HepG2 (cell line): ENCODE data around the gene ADAM15. TPM values are rescaled to one million over a fixed set of nuclear protein-coding genes. Genes with fewer than 3 reads are reported as not detected.

Experiments used
- BRD4 ChIP-seq: sonication (generic); formaldehyde crosslinking; IDR thresholded peaks from 2 replicates; pipeline ENCODE4 v1.4.0; 2020; ENCODE audit warnings: missing genetic modification reagents
- E2F1 ChIP-seq: sonication (generic); formaldehyde crosslinking; IDR thresholded peaks from 2 replicates; pipeline ENCODE4 v1.5.0; 2020; ENCODE audit warnings: missing genetic modification reagents
- FOSL1 ChIP-seq: sonication (generic); formaldehyde crosslinking; IDR thresholded peaks from 2 replicates; pipeline ENCODE4 v1.9.0; 2021; ENCODE audit warnings: missing genetic modification reagents, borderline replicate concordance
- GABPA ChIP-seq, 2 experiments: IDR thresholded peaks; 2 replicates each; pipeline ENCODE4 v1.6.1; 2011 to 2016; ENCODE audit warnings: low read depth in 2 of 2, low read length in 1 of 2, missing biosample characterization in 1 of 2, missing genetic modification characterization in 1 of 2
- GATA4 ChIP-seq: sonication (generic); IDR thresholded peaks from 2 replicates; pipeline ENCODE4 v1.6.1; 2016; ENCODE audit warnings: antibody characterized with exemption, low read depth, borderline replicate concordance
- GZF1 ChIP-seq: sonication (generic); formaldehyde crosslinking; IDR thresholded peaks from 2 replicates; pipeline ENCODE4 v1.5.1; 2020; ENCODE audit warnings: mild to moderate bottlenecking, missing genetic modification reagents
- HNF4A ChIP-seq: sonication (generic); formaldehyde crosslinking; IDR thresholded peaks from 2 replicates; pipeline ENCODE4 v1.4.0; 2020; ENCODE audit warnings: missing genetic modification reagents
- MAF1 ChIP-seq: sonication (generic); formaldehyde crosslinking; IDR thresholded peaks from 2 replicates; pipeline ENCODE4 v1.5.0; 2020; ENCODE audit warnings: missing genetic modification reagents, borderline replicate concordance
- MIER3 ChIP-seq: IDR thresholded peaks from 2 replicates; pipeline ENCODE4 v1.6.1; 2016; ENCODE audit warnings: missing compliant biosample characterization, borderline replicate concordance
- MLX ChIP-seq: IDR thresholded peaks from 2 replicates; pipeline ENCODE4 v1.6.1; 2016
- MTA3 ChIP-seq: sonication (generic); formaldehyde crosslinking; IDR thresholded peaks from 2 replicates; pipeline ENCODE4 v1.4.0; 2020; ENCODE audit warnings: missing genetic modification reagents
- NR2C2 ChIP-seq: sonication (generic); formaldehyde crosslinking; IDR thresholded peaks from 2 replicates; pipeline ENCODE4 v1.4.0; 2020; ENCODE audit warnings: missing genetic modification reagents, mild to moderate bottlenecking, moderate library complexity, borderline replicate concordance
- PHF20 ChIP-seq: sonication (generic); formaldehyde crosslinking; IDR thresholded peaks from 2 replicates; pipeline ENCODE4 v1.5.0; 2020; ENCODE audit warnings: mild to moderate bottlenecking, missing genetic modification reagents
- PHF5A ChIP-seq: IDR thresholded peaks from one replicate; pipeline ENCODE4 v1.6.1; 2018; ENCODE audit warnings: low read depth, missing genetic modification reagents; ENCODE audit not compliant: unreplicated experiment
- PRMT3 ChIP-seq: sonication (generic); formaldehyde crosslinking; IDR thresholded peaks from 2 replicates; pipeline ENCODE4 v1.8.1; 2022; ENCODE audit warnings: low read depth, mild to moderate bottlenecking, moderate library complexity, missing genetic modification reagents, borderline replicate concordance
- SMYD3 ChIP-seq: sonication (generic); formaldehyde crosslinking; IDR thresholded peaks from 2 replicates; pipeline ENCODE4 v1.8.1; 2023; ENCODE audit warnings: mild to moderate bottlenecking, missing genetic modification reagents
- SP1 ChIP-seq, 2 experiments: fragments of 450-650 bp in 1 of 2; sonication (generic) in 1 of 2; formaldehyde crosslinking in 1 of 2; IDR thresholded peaks; 2 replicates each; pipeline versions ENCODE4 v1.4.0 to v1.6.1; 2016 to 2020; ENCODE audit warnings: missing genetic modification reagents in 1 of 2
- SPEN ChIP-seq: sonication (generic); formaldehyde crosslinking; IDR thresholded peaks from 2 replicates; pipeline ENCODE4 v1.5.1; 2020; ENCODE audit warnings: low read depth, mild to moderate bottlenecking, missing genetic modification reagents
- TBL1XR1 ChIP-seq: fragments of 150-350 bp; IDR thresholded peaks from 2 replicates; pipeline ENCODE4 v1.6.1; 2014; ENCODE audit warnings: borderline replicate concordance, low read length; ENCODE audit not compliant: partially characterized antibody
- ZMYM3 ChIP-seq: sonication (generic); formaldehyde crosslinking; IDR thresholded peaks from 2 replicates; pipeline ENCODE4 v1.5.1; 2020; ENCODE audit warnings: mild to moderate bottlenecking, missing genetic modification reagents
- ZNF274 ChIP-seq: sonication (generic); formaldehyde crosslinking; IDR thresholded peaks from 2 replicates; pipeline ENCODE4 v1.5.1; 2020; ENCODE audit warnings: mild to moderate bottlenecking, missing genetic modification reagents
- ZNF562 ChIP-seq: sonication (generic); formaldehyde crosslinking; IDR thresholded peaks from 2 replicates; pipeline ENCODE4 v1.8.0; 2022; ENCODE audit warnings: missing genetic modification reagents, borderline replicate concordance
- ZNF567 ChIP-seq: sonication (generic); formaldehyde crosslinking; IDR thresholded peaks from 2 replicates; pipeline ENCODE4 v1.8.1; 2023; ENCODE audit warnings: mild to moderate bottlenecking, missing genetic modification reagents, borderline replicate concordance
- ZNF614 ChIP-seq: IDR thresholded peaks from 2 replicates; pipeline ENCODE4 v1.6.1; 2018; ENCODE audit warnings: missing biosample characterization, missing genetic modification reagents, inconsistent platforms, borderline replicate concordance
- ZNF652 ChIP-seq: IDR thresholded peaks from 2 replicates; pipeline ENCODE4 v1.6.1; 2016; ENCODE audit warnings: low read depth, borderline replicate concordance
- ZNF770 ChIP-seq: sonication (generic); formaldehyde crosslinking; IDR thresholded peaks from 2 replicates; pipeline ENCODE4 v1.5.0; 2020; ENCODE audit warnings: mild to moderate bottlenecking, missing genetic modification reagents
- ZNF772 ChIP-seq: sonication (generic); formaldehyde crosslinking; IDR thresholded peaks from 2 replicates; pipeline ENCODE4 v1.5.0; 2020; ENCODE audit warnings: mild to moderate bottlenecking, missing genetic modification reagents
- ZSCAN22 ChIP-seq: sonication (generic); formaldehyde crosslinking; IDR thresholded peaks from 2 replicates; pipeline ENCODE4 v1.4.0; 2020; ENCODE audit warnings: mild to moderate bottlenecking, missing genetic modification reagents
- polyA plus RNA-seq, 8 experiments: library from polyadenylated mRNA; depleted of rRNA in 3 of 8; stranded (reverse) in 7 of 8; unstranded in 1 of 8; fragments of >200 nt; fragmentation: Illumina TruSeq in 4 of 8; extraction: Trizol in 4 of 8; gene quantifications; 2 replicates each; pipeline versions ENCODE4 v1.2.1 to v1.2.3, GENCODE V29; 2011 to 2016; ENCODE audit warnings: low read depth in 4 of 8, missing spikeins in 1 of 8, mixed read lengths in 1 of 8; ENCODE audit not compliant: insufficient read depth in 1 of 8
- total RNA-seq, 5 experiments: library from RNA; depleted of rRNA; stranded (reverse); fragments of >200 nt; fragmentation: Illumina TruSeq; extraction: Trizol; gene quantifications; 2 replicates each; pipeline ENCODE4 v1.2.3, GENCODE V29; 2016; ENCODE audit warnings: low read depth in 1 of 5

Gene ADAM15
- total and polyA plus RNA-seq, 2 of the 13 experiments (the other 11 are each of a cell fraction or from before 2014, with no cell fraction given) = 17.9 to 25.6 TPM

DNA sequence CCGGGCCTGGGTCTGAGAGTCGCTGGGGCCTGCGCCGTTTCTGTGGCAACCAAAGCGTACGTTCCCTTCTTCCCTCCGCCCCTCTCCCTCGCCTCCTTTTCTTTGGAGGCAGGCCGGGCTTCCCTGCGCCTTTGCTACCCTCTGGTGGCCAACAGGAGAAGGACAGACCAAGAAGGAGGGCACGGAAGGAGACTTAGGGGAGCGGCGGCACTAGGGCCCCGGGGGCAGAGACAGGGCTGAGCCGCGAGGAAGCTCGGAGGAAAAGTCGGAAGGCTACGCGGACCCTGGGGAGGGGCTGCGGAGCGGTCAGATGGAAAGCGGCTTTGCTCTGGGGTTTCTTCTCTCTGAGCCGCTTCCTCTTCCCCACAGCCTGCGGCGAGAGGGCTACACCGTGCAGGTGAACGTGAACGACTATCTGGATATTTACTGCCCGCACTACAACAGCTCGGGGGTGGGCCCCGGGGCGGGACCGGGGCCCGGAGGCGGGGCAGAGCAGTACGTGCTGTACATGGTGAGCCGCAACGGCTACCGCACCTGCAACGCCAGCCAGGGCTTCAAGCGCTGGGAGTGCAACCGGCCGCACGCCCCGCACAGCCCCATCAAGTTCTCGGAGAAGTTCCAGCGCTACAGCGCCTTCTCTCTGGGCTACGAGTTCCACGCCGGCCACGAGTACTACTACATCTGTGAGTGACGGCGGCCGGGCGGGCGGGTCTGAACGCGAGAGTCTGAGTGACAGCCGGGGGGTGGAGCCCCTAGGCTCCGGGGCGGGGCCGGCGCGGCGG, 33.8 kb downstream of the ADAM15 start (continued):
- TF ChIP-seq ZNF567 (CRISPR knock-in tag) (no peak), HNF4A (no peak), NR2C2 (CRISPR knock-in tag) (no peak; the same call in 1 of the 2 replicates), MAF1 (no peak), PRMT3 (CRISPR knock-in tag) (no peak), ZMYM3 (peak; percentile 44; the same call in 1 of the 2 replicates), ZNF614 (CRISPR knock-in tag) (0 out of 2 replicates have a peak, but pooled peaks have one; percentile 22), MLX (no peak), ZNF652 (CRISPR knock-in tag) (peak; percentile 95), PHF20 (CRISPR knock-in tag) (peak; percentile 55), ZNF274 (CRISPR knock-in tag) (peak; percentile 51; the same call in 1 of the 2 replicates), E2F1 (CRISPR knock-in tag) (no peak), TBL1XR1 (no peak), SP1 (IDR thresholded peaks at IDR 0.05) (no peak), SP1 (CRISPR knock-in tag; IDR thresholded peaks at IDR 0.05) (peak; percentile 53; the same call in 1 of the 2 replicates), ZNF770 (CRISPR knock-in tag) (peak; percentile 45; the same call in 1 of the 2 replicates), BRD4 (CRISPR knock-in tag) (no peak), ZNF772 (CRISPR knock-in tag) (peak; percentile 77), MIER3 (CRISPR knock-in tag) (peak; percentile 67; the same call in 1 of the 2 replicates), GABPA (IDR thresholded peaks at IDR 0.05; ENCODE audit: low read depth, low read length) (no peak), GABPA (CRISPR knock-in tag; IDR thresholded peaks at IDR 0.05; ENCODE audit: low read depth) (peak; percentile 72; the same call in 1 of the 2 replicates), ZSCAN22 (CRISPR knock-in tag) (no peak), PHF5A (CRISPR knock-in tag) (peak; percentile 95), FOSL1 (CRISPR knock-in tag) (no peak), SPEN (CRISPR knock-in tag) (peak; percentile 42), MTA3 (CRISPR knock-in tag) (no peak), GZF1 (CRISPR knock-in tag) (peak; percentile 93), SMYD3 (CRISPR knock-in tag) (no peak), ZNF562 (CRISPR knock-in tag) (no peak), GATA4 (no peak)
